Sigmoid colon (tissue), 3 donors: ENCODE data around the gene SLC16A3.

ENCODE experiments used
- CTCF ChIP-seq, 4 experiments: fragments of 450-650 bp in 3 of 4; fragments of 200-600 bp in 1 of 4; IDR thresholded peaks; one replicate each; pipeline ENCODE4 v1.5.1; 2016 to 2019; ENCODE audit warnings: antibody characterized with exemption in 4 of 4, mild to moderate bottlenecking in 3 of 4, moderate library complexity in 2 of 4
- POLR2A ChIP-seq, 2 donors: fragments of 450-650 bp; IDR thresholded peaks; one replicate each; pipeline ENCODE4 v1.6.1; 2016; ENCODE audit warnings: antibody characterized with exemption in 2 of 2, mild to moderate bottlenecking in 2 of 2, moderate library complexity in 2 of 2

- no peak for TF ChIP-seq CTCF (IDR thresholded peaks at IDR 0.05)
- TF ChIP-seq POLR2A (IDR thresholded peaks at IDR 0.05): no peak
These were observed 29.7 kb downstream of the SLC16A3 start for GRCh38 chr17:82258555-82258954.
